HG03064 (cell line): ENCODE data around the gene NELFE.
"Not testable (repeated sequence)": the region's sequence is repeated elsewhere in the genome, so short reads cannot be mapped to it uniquely, and the experiment has no call there.

ENCODE experiments used
- ATAC-seq: cut with Tn5 transposase; IDR thresholded peaks from one replicate; pipeline ENCODE4 v1.9.1; 2021; ENCODE audit warnings: low read depth; ENCODE audit not compliant: unreplicated experiment

Gene NELFE

GRCh38 chr6:31976065-31976464, 17.3 kb upstream of the NELFE start:
- not testable (repeated sequence) for ATAC-seq

DNA sequence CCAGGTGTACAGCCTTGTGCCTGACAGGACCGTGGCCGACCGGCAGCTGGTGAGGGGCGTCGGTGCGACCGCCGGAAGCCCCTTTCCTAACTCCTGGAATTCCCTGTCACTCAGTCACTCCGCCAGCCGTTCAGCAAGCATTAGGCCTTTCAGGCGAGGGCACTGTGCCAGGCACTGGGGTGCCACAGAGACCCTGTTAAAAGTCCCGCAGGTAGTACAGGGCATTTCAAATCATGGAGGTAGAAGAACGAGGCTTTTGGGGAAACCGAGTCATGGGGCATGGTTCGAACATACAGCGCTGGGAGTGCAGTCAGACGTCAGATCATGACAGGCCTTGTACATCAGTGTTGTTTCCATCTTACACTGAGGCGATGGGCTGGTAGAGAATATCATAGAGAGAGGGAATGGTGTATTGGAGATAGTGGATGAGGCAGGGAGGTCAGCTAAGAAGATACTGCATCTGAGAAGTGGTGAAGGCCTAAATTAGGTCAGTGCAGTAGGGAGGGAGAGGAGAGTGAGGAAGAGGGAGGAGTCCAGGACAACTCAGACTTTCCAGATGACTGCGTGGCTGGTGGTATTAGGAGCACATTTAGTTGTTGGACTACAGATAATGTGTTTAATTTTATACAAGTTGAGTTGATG, 14.1 kb upstream of the NELFE start:
- ATAC-seq = no peak

- ATAC-seq = peak; percentile 77
These were observed 13.4 kb upstream of the NELFE start, which contains the start of gene DXO for GRCh38 chr6:31971993-31972708. Gene DXO (minus strand): TSS chr6:31972138. CDS start chr6:31971675, 463 bp downstream.

DNA sequence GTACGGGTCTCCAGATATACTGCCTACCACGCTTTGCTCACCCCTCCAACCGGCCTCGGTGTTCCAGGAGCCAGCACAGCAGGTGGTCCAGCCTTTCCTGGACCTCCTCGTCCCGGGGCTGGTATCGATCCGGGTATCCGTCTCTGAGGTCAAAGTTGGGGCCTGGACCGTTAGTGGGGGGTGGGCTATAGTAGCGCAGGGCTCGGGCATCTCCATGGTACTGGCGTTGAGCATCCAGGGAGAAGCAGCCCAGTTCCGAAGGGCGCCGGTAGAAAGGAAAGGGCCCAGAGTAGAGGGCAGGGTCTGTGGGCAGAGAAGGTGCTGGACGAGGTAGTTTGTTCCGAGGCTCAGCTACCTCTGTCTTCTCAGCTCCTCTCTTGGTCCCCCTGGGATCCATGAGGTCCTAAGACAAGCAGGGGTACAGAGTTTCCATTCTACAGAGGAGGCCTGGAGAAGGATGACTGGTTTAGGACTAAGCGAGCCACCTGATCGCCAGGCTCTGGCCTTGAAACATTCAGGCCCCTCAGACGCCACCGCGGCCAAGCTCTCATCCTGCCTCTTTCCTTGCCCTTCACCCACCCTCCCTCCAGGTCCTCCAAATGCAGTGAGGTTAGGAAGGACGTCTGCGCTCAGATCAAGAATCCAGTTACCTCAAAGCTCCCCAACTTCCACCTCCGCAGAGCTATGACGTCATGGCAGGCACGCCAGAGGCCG, 12.7 kb upstream of the NELFE start:
- ATAC-seq = no peak

DNA sequence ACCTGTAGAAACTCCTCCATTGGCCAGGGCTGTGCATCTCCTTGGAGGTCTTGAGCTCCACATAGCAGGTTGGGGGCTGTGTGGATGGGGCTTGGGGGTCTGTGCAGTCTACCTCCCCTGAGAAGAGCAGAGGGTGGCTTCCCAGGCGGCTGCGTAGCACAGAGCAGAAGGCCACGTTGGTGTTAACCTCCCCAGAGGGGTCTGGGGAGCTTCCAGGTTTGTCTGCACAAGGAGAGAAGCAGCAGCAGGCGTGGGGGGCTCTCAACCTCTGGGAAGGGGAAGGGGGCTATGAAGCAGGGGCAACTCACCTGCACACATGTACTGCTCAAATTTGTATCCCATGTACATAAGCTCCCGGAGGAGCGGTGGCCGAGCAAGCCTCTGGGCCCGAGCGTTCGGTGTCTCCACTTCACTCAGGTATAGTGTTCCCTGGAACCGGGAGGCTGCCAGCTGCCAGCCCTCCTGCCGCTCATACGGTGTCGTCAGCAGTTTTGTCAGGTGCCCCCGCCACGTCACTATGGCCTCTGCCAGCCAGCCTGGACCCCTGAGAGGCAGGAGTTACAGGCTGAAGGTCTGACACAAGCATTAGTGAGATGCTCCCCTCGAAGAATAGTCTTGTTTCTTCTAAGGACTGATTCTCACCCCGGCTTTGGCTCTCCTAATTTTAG, 12.0 kb upstream of the NELFE start:
- no peak for ATAC-seq

GRCh38 chr6:31969712-31970603, 11.2 kb upstream of the NELFE start:
- ATAC-seq = no peak

DNA sequence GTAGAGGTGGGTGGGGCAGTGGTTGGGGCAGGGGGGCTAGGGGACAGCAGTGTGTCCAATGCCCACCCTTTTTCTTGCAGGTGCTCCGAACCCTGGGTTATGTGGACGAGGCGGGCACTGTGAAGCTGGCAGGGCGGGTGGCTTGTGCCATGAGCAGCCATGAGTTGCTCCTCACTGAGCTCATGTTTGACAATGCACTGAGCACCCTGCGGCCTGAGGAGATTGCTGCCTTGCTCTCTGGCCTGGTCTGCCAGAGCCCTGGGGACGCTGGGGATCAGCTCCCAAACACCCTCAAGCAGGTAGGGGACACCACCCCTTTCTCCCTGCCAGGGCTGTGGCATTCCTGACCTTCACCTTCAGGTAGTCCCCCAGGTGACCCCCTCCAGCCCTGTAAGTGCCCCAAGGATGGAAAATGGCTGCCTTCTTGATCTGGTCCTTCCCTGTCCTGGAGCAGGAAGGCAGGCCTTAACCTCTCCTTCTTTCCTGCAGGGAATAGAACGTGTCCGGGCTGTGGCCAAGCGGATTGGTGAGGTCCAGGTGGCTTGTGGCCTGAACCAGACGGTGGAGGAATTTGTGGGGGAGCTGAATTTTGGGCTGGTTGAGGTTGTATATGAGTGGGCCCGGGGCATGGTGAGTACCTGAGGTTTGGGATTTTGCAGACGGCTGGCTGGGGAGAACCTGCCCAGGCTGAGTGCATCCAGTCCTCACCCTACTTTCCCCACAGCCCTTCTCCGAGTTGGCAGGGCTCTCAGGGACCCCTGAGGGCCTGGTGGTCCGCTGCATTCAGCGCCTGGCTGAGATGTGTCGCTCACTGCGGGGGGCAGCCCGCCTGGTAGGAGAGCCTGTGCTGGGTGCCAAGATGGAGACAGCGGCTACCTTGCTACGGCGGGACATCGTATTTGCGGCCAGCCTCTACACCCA, 10.3 kb upstream of the NELFE start:
- no peak for ATAC-seq

DNA sequence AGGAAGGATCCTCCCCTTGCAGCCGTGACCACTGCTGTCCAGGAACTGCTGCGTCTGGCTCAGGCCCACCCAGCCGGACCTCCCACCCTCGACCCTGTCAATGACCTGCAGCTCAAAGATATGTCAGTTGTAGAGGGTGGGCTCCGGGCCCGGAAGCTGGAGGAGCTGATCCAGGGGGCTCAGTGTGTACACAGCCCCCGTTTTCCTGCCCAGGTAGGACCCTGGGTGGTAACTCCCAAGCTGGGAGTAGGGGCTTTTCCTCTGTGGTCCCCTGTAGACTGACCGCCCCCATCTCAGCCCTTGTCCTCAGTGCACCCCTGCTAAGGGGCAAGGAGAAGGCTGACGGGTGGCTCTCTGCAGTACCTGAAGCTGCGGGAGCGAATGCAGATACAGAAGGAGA, 9.6 kb upstream of the NELFE start:
- ATAC-seq = no peak

DNA sequence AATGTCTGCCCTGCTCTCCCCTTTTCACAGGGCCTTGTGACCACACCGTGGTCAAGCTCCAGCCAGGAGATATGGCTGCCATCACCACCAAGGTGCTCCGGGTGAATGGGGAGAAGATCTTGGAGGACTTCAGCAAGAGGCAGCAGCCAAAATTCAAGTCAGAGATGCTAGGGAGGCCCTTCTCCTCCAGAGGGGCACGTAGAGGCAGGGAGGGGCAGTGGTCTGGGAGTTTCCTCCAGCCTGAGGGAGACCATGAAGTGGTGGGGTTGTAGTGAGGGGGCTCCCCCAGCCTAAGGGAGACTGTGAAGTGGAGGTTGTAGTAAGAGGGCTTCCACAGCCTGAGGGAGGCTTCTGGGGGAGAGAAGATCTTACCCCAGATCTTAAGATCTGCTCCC, 9.2 kb upstream of the NELFE start:
- no peak for ATAC-seq

DNA sequence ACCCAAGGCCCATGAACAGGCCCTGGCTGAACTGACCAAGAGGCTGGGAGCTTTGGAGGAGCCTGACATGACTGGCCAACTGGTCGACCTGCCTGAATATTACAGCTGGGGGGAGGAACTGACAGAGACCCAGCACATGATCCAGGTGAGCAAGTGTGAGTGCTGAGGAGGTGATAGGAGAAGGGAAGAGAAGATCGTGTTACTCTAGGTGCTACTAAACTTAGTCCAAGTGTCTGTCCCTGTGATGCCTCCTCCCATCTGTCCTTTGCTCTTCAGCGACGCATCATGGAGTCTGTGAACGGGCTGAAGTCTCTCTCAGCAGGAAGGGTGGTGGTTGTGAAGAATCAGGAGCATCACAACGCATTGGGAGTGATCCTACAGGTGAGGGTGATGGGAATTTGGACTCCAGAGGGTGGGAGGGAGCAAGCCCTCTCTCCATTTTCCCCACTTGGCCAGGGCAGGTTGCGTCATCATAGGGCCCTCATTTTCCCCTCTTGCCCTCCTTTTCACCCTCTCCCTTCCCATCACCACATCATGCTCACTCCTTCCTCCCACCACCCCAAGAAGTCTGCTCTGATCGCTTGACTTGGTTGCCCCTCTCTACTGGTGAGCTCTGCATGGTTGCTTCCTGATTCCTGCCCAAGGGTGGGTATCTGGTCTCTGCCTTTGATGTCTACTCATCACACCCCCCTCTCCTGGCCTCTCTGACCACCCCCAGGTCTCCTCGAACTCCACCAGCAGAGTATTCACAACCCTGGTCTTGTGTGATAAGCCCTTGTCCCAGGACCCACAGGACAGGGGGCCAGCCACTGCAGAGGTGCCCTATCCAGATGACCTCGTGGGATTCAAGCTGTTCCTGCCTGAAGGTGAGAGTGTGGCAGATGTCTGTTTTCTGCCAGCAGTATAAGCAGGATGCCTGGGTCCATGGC, 8.5 kb upstream of the NELFE start:
- no peak for ATAC-seq

DNA sequence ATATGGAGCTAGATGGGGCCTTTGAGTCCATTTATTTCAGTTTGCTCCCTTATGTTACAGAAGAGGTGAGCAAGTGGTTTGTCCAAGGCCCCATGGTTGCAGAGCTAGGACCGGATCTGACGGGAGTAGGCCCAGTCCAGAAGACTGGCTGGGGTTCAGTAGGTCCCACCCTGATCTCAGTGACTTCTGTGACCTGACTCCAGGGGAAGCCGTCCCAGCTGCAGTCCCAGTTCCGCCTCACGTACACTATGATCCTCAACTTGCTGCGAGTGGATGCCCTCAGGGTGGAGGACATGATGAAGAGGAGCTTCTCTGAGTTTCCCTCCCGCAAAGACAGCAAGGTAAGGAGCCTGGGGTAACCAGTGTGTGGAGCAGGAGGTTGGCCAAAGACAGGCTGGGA, 7.7 kb upstream of the NELFE start:
- ATAC-seq = no peak

DNA sequence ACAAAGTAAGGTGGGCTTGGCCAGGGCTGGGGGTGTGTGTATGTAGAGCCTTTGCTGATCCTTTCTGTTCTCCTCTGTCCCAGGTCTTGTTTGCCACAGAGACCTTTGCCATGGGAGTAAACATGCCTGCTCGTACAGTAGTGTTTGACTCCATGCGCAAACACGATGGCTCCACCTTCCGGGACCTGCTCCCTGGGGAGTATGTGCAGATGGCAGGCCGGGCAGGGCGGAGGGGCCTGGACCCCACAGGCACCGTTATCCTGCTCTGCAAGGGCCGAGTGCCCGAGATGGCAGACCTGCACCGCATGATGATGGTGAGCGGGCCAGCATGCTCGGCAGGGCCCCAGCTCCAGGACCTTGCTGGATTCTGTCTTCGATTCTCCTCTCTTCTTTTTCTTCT, 6.9 kb upstream of the NELFE start:
- ATAC-seq = no peak

DNA sequence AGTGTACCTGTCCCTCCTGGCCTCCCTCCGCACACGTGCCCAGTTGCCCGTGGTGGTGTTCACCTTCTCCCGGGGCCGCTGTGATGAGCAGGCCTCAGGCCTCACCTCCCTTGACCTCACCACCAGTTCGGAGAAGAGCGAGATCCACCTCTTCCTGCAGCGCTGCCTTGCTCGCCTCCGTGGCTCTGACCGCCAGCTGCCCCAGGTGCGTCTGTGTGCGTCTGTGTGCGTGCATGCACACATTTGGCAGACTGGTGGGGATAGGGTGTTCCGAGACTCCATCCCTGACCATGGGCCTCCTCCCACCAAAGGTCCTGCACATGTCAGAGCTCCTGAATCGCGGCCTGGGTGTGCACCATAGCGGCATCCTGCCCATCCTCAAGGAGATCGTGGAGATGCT, 5.2 kb upstream of the NELFE start:
- ATAC-seq = no peak

DNA sequence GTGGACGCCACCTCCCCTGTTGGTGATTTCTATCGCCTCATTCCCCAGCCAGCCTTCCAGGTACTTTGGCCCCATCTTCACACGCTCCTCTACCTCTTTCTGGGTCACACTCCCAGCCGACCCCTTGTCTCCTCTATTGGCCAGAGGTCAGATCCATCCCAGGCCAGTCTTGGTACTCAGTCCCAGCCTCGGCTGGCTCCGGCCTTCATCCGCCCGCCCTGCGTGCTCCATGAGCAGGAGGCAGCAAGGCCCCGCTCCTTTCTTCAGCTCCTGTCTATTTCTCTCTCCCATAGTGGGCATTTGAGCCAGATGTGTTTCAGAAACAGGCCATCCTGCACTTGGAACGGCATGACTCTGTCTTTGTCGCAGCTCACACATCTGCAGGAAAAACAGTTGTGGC, 2.8 kb upstream of the NELFE start:
- ATAC-seq = no peak

- peak; percentile 4 for ATAC-seq
These were observed 395 bp downstream of the NELFE start for GRCh38 chr6:31958412-31958740.

- no peak for ATAC-seq
These were observed 2.0 kb downstream of the NELFE start for GRCh38 chr6:31956796-31957195.

- no peak for ATAC-seq
These were observed 4.3 kb downstream of the NELFE start for GRCh38 chr6:31954511-31954910.

GRCh38 chr6:31952890-31953289, 5.9 kb downstream of the NELFE start:
- ATAC-seq = no peak
